Uterus (tissue), 2 donors: Measurements from ENCODE around the gene NEU4.

ENCODE experiments used
- CTCF ChIP-seq, 4 experiments: fragments of 200-600 bp in 2 of 4; fragments of 450-650 bp in 2 of 4; sonication (generic) in 2 of 4; IDR thresholded peaks; one replicate each; pipeline ENCODE4 v1.5.1; 2016 to 2019; ENCODE audit warnings: antibody characterized with exemption in 4 of 4, mild to moderate bottlenecking in 2 of 4, moderate library complexity in 1 of 4
- POLR2A ChIP-seq, 2 donors: fragments of 450-650 bp; IDR thresholded peaks; one replicate each; pipeline ENCODE4 v1.6.1; 2016; ENCODE audit warnings: antibody characterized with exemption in 2 of 2, mild to moderate bottlenecking in 1 of 2, moderate library complexity in 1 of 2

GRCh38 chr2:241796209-241796608 lies 12.8 kb upstream of the NEU4 start:
- TF ChIP-seq CTCF (IDR thresholded peaks at IDR 0.05) (no peak), POLR2A (IDR thresholded peaks at IDR 0.05) (no peak)
